ENCODE results near the gene GINS1. TPM values are rescaled to one million over a fixed set of nuclear protein-coding genes. Genes with fewer than 3 reads are reported as not detected.
A peak's percentile ranks its signal among the peaks of the same experiment; 100 is the strongest.

GINS1 gene
- total RNA-seq (ENCODE audit: unreplicated experiment): 5.3 TPM
- long read RNA-seq, partial matches to known transcripts: 0 of 4 reads
- long read RNA-seq, other reads (novel, unspliced or antisense): 4 of 4 reads

DNA sequence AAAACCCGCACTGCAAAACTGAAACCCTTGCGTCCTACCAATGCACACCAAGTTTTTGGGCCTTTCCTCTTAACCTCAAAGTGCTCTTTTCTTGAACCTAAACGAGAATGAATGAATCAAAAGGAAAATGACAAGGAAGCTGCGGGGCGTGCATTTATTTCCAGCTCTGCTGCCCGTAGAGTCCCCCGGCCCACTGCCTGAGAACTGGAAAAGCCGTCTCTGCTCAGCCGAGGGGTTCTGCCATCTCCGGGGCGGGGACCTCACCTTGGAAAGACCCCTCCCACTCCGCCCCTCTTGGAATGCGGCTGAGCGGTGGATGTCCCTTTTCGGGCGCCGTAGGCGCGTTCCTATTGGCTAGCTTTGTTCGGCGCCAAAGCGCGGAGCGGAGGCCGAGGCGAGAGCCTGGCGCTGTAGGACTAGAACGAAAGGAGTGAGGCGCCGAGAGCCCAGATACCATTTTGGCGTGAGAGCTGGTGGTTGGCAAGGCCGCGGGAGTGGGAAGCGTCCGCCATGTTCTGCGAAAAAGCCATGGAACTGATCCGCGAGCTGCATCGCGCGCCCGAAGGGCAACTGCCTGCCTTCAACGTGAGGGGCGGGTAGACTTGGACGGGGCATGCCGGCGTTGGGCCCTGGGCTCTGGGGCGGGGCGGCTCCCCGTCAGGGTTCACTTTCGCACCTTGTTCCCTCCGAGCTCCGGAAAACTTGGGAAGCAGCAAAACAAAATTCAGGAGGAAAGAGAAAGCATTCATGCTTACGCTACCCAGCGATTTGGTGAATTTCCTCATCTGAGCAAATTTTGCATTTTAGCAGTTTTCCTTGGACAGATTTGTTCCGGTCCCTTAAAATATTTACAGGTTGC is at the start of gene GINS1:
GINS1 (plus strand) TSS at position 363 of the 859 bp plus-strand sequence; CDS start at position 511, 148 bp downstream.
- Mint-ChIP-seq H3K36me3 (ENCODE audit: unreplicated experiment) (peaks cover 10% of the 10 kb centered on the region), H3K27me3 (ENCODE audit: unreplicated experiment) (peaks cover 8% of the 10 kb centered on the region), H3K4me3 (ENCODE audit: unreplicated experiment) (peak within 1 kb of the TSS; percentile 96), H3K9me3 (ENCODE audit: unreplicated experiment) (peaks cover 9% of the 10 kb centered on the region), H3K4me1 (ENCODE audit: low read depth, unreplicated experiment) (peaks cover 1% of the 10 kb centered on the region), H3K27ac (ENCODE audit: unreplicated experiment) (peak within 1 kb of the TSS; percentile 62)
- DNase-seq: peak; percentile 91
- TF ChIP-seq, protein P1, sequence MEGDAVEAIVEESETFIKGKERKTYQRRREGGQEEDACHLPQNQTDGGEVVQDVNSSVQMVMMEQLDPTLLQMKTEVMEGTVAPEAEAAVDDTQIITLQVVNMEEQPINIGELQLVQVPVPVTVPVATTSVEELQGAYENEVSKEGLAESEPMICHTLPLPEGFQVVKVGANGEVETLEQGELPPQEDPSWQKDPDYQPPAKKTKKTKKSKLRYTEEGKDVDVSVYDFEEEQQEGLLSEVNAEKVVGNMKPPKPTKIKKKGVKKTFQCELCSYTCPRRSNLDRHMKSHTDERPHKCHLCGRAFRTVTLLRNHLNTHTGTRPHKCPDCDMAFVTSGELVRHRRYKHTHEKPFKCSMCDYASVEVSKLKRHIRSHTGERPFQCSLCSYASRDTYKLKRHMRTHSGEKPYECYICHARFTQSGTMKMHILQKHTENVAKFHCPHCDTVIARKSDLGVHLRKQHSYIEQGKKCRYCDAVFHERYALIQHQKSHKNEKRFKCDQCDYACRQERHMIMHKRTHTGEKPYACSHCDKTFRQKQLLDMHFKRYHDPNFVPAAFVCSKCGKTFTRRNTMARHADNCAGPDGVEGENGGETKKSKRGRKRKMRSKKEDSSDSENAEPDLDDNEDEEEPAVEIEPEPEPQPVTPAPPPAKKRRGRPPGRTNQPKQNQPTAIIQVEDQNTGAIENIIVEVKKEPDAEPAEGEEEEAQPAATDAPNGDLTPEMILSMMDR (IDR thresholded peaks at IDR 0.05; ENCODE audit: partially characterized antibody, unreplicated experiment): no peak

GRCh38 chr20:25360631-25361286 is 46.7 kb upstream of the GINS1 start:
- H3K36me3 Mint-ChIP-seq (ENCODE audit: unreplicated experiment): no peaks in the 10 kb centered on the region
- no peak overlapping the region for H3K27ac Mint-ChIP-seq (ENCODE audit: unreplicated experiment)
- peaks cover 23% of the 10 kb centered on the region for H3K4me1 Mint-ChIP-seq (ENCODE audit: low read depth, unreplicated experiment)
- peaks cover 12% of the 10 kb centered on the region for H3K9me3 Mint-ChIP-seq (ENCODE audit: unreplicated experiment)
- no peak for DNase-seq
- TF ChIP-seq, protein P1 (IDR thresholded peaks at IDR 0.05; ENCODE audit: partially characterized antibody, unreplicated experiment): no peak
- H3K27me3 Mint-ChIP-seq (ENCODE audit: unreplicated experiment): peaks cover 10% of the 10 kb centered on the region
- H3K4me3 Mint-ChIP-seq (ENCODE audit: unreplicated experiment): no peak overlapping the region

- peaks cover 6% of the 10 kb centered on the region for H3K9me3 Mint-ChIP-seq (ENCODE audit: unreplicated experiment)
- DNase-seq: no peak
- no peak overlapping the region for H3K4me3 Mint-ChIP-seq (ENCODE audit: unreplicated experiment)
- H3K27ac Mint-ChIP-seq (ENCODE audit: unreplicated experiment): no peak overlapping the region
- H3K36me3 Mint-ChIP-seq (ENCODE audit: unreplicated experiment): no peaks in the 10 kb centered on the region
- TF ChIP-seq, protein P1 (IDR thresholded peaks at IDR 0.05; ENCODE audit: partially characterized antibody, unreplicated experiment): no peak
- H3K27me3 Mint-ChIP-seq (ENCODE audit: unreplicated experiment): peaks cover 9% of the 10 kb centered on the region
- H3K4me1 Mint-ChIP-seq (ENCODE audit: low read depth, unreplicated experiment): peaks cover 20% of the 10 kb centered on the region
Measured at GRCh38 chr20:25361287-25361683, 46.2 kb upstream of the GINS1 start.

DNA sequence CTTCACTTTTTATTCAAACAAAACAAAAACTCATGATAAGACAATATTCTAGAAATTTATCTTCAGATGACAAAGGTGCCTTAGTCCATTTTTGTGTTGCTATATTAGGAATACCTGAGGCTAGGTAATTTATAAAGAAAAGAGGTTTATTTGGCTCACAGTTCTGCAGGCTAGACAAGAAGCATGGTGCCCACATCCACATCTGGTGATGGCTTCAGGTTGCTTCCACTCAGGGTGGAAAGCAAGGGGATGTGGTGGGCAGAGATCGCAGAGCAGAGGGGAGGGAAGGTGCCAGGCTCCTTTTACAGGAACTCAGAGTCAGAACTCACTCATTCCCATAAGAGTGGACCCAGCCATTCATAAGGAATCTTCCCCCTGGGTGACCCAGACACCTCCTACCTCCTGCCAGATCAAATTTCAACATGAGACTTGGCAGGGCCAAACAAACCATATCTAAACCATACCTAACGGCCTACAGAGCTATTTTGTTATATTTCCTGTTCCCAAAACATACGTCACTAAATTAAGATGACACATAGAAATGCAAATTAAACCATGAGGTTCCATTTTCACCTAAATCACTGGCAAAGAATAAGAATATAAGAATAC is 43.2 kb upstream of the GINS1 start:
- H3K36me3 Mint-ChIP-seq (ENCODE audit: unreplicated experiment): no peaks in the 10 kb centered on the region
- DNase-seq: no peak
- no peak overlapping the region for H3K4me3 Mint-ChIP-seq (ENCODE audit: unreplicated experiment)
- H3K27me3 Mint-ChIP-seq (ENCODE audit: unreplicated experiment): peaks cover 4% of the 10 kb centered on the region
- H3K4me1 Mint-ChIP-seq (ENCODE audit: low read depth, unreplicated experiment): no peaks in the 10 kb centered on the region
- no peaks in the 10 kb centered on the region for H3K9me3 Mint-ChIP-seq (ENCODE audit: unreplicated experiment)
- H3K27ac Mint-ChIP-seq (ENCODE audit: unreplicated experiment): no peak overlapping the region
- TF ChIP-seq, protein P1 (IDR thresholded peaks at IDR 0.05; ENCODE audit: partially characterized antibody, unreplicated experiment): no peak

Data from glutamatergic neuron (in vitro differentiated cells).